ENCODE results near the gene TRIM7.
"Not testable (repeated sequence)": the region's sequence is repeated elsewhere in the genome, so short reads cannot be mapped to it uniquely, and the experiment has no call there.

Gene TRIM7

DNA sequence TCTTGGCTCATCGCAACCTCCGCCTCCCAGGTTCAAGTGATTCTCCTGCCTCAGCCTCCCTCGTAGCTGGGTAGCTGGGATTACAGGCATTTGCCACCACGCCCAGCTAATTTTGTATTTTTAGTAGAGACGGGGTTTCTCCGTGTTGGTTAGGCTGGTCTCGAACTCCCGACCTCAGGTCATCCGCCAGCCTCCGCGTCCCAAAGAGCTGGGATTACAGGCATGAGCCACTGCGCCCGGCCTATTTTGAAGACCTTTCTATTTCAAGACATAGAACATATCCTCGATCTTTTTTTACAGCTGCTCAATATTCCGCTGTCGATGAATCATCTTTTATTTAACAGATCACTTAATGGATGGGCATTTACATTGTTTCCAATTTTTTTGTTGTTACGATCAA, 5.7 kb upstream of the TRIM7 start:
- not testable (repeated sequence) for DNase-seq

DNA sequence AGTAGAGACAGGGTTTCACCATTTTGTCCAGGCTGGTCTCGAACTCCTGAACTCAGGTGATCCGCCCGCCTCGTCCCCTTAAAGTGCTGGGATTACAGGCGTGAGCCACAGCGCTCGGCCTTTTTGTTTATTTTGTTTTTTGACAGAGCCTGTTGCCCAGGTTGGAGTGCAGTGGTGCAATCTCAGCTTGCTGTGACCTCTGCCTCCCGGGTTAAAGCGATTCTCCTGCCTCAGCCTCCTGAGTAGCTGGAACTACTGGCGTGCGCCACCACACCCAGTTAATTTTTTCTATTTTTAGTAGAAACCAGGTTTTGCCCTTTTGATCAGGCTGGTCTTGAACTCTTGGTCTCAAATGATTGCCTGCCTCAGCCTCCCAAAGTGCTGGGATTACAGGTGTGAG, 5.2 kb upstream of the TRIM7 start:
- DNase-seq = not testable (repeated sequence)

DNA sequence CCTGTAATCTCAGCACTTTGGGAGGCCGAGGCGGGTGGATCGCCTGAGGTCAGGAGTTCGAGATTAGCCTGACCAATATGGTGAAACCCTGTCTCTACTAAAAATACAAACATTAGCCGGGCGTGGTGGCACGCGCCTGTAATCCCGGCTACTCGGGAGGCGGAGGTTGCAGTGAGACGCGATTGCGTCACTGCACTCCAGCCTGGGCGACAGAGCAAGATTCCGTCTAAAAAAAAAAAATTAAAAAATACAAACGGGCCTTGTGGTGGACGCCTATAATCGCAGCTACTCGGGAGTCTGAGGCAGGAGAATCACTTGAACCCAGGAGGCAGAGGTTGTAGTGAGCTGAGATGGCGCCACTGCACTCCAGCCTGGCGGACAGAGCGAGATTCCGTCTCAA, 4.0 kb upstream of the TRIM7 start:
- DNase-seq = not testable (repeated sequence)

DNA sequence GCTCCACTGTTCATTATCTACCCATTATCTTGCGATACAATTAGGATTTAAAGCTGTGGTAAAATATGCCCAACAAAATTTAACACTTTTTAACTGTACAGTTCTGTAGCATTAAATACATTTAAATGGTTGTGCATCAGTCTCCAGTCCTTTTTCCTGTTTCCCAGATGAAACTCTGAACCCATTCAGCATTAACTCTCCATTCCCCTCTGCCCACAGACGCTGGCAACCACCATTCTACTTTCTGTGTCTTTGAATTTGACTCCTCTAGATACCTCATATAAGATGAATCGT, 2.9 kb upstream of the TRIM7 start:
- DNase-seq = no peak

DNA sequence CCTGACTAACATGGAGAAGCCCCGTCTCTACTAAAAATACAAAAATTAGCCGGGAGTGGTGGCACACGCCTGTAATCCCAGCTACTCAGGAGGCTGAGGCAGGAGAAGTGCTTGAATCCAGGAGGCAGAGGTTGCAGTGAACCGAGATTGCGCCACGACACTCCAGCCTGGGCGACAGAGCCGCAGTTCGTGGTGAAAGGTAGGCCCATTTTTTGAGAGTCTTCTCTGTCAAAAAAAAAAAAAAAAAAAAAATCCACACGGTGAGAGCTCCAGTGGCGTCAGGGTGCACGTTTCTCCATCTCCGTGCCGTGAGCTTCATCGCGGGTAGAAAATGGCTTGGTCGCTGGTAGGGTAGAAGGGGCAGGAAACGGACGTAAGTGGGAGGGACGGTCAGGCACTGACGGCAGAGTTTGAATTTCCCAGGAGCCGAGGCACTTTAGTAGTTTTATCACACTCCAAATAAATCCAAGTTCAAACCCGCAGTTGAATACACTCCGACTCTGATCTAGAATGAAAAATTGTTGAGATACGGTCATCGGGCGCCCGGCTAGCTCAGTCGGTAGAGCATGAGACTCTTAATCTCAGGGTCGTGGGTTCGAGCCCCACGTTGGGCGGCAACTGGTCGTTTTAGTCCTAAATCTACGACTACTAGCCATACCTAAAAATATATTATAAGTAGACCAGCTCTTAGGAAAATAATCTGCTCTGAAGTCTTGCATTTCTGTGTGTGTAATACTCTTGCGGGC, 2.4 kb upstream of the TRIM7 start:
- no peak for DNase-seq

DNA sequence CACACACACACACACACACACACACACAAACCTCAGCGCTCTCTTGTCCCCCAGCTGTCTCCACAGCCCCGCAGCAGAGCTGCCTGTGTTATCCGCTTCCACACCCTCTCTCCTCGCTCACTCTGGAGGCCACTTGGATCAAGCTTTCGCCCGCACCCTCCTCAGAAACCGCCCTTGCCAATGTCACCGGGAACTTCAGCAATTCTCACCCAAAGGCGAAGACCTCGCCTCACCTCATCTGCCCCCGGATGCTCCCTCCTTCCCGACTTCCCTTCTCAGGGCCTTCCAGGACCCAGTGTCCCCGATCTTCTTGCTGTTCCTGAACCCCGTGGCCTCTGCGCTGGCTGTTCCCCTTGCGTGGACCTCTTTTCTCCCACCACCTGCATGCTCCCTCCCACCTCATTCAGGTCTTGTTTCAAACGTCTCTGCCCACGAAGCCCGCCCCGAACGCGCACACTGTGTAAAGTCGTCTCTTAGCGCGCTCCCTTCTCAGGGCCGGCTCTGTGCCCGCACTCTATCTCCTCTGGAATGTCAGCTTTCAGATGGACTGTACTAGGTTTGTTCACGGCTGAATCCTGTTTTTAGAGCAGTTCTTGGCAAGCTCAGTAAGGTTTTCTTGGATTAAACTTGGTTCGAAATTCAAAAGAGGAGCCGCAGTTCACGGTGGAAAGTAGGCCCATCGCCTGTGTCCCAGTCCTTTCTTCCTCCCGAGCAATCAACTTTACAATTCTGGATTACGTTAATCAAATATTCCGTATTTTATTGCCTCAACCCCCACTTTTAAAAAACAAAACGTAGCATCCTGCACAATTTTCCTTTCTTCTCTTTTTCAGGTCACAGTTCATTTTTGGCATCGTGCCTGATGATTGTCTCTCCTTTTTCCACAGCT, 1.0 kb upstream of the TRIM7 start:
- DNase-seq = no peak

DNA sequence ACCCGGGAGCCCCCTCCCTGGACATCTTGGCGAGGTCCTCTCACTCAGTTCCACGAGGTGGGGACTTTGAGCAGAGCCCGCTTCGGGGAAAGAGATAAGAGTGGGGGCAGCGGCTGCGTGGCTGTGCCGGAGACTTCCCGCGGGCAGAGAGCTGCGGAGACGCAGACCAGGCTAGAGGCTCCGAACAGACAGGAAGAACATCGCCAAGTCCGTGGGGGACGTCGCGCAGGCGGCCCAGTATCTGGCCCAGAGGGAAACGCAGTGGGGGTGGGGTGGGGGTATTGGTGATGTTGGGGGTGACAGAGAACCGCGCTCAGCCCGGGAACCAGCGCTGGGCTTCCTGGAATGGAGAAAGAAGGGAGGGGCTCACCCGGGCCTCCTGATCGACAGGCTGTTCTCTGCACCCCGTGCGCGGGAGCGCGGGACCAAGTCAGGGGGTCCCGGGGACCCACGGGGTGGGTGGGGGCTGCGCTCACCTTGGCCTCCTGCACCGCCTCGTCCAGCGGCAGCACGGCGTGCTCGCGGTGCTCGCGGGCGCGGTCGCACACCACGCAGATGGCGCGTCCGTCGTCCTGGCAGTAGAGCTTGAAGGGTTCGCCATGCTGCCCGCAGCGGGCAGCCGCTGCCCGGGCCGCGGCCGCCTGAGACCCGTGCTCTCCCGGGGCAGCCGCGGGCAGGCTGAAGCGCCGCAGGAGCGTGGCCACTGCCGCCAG, 727 bp downstream of the TRIM7 start:
- no peak for DNase-seq

DNA sequence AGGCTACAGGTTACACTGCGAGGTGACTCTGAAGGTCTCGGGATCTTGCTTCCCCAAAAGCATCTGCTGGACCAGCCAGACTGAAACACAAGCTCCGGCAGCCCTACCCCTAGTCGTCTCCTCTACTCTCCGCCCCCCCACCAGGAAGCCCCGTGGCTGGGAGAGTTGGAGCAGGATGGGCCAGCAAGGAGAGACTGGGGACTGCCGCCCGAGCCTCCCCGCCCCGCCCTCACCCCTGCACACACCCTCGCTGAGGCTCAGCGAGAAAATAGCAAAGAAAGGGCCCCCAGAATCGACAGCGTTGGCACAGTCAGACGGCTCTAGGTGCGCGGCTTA, 1.3 kb downstream of the TRIM7 start:
- no peak for DNase-seq

DNA sequence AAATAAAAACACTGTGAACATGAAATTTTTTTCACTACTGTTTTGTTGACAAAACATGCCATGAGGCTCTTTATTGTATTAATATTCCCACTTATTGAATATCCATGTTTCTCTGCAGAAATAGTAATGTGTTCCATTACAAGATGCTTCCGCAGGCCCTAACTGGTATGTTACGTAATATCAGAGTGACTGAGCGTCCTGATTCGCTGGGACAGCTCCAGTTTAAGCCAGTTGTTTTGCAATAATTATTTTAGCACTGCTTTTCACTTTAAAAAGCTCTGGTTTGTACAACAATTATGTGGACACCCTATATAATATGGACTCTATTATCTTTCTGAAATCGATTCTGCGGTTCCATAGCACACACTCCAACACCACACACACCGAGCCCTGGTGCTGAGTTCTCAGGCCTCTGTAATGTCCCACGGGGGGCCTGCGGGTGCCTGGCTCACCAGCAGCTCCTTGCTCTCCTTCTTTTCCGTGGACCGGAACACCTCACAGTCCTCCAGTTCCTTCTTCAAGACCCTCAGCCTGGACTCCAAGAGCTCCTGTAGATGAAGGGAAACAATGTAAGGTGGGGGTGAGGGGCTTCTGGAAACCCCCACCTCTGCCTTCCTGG, 1.8 kb downstream of the TRIM7 start:
- DNase-seq = no peak

DNA sequence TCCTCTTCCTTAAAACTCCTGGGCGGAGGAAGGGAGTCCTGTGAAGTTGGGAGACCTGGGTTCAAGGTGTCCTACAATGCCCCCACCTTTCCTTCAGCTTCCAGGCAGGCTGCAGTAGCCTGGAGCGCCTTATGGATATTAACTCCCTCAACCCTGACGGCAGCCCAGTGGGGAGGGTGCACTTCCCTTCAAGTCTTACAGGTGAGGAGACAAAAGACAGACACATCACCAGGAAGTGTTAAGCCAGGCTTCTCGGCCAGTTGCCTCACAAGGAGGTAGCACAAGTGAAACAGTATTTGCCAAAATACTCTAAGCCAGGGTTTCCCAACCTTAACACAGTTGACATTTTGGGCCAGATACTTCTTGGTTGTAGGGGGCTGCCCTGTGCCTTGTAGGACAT, 4.2 kb downstream of the TRIM7 start:
- no peak for DNase-seq

DNA sequence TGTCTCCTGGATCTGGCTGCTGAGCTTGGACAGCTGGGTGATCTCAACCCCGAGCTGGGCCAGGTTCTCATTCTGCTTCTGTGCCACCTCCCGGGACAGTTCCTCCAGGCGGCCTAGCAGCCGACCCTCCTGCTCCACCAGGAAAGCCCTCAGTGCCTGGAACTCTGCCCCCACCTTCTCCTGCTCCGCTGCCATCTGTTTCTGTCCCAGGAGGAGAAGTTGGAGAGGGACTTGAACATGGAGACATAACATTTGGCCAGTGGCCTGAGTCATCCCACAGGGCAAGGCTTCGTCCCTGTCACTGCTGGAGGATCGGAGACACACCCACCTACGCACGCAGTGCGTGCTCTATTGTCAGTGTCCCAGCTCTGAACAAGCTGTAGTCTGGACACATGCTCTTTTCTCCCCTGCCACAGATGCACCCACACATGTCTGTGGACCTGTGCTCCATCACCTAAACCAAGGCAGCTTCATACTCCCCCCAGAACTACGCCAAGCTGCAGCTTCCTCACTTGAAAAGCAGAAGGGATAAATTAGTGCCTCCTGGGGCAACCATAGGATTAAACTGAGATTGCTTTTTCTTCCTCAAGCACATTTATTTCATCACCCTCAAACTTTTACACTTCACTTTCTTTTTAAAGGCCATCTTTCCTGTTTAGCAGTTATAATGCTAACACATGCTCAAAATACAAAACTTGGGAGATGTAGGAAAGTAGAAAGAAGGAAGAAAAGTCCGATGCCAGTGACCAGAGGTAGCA, 4.9 kb downstream of the TRIM7 start:
- no peak for DNase-seq

DNA sequence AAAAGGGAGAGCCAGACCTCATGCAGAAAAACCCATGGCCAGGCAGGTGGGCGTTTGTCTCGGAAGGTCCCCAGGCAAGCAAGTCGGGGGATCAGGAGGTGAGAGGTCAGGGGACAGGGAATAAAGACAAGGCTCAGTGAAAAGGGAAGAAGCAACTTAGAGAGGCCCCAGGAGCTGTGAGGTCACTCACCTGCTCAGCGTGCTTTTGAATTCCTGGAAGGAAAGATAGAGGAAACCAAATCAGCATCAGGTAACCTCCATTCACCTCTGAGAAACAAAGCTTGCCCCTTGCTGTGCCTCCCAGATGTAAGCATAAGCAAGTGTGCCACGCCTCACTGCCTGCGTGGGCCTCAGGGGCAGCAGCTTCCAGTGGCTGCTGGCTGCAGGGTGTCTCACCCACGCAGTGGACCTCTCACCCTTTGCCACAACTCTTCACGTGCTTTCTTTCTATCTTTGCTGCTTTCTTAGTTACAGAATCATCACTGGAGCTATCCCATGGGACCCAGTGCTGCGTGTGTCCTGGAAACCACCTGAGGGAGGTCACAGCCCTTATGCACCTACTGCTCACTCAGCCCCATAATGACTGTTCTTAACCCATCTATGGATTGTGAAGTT, 6.0 kb downstream of the TRIM7 start:
- no peak for DNase-seq

DNA sequence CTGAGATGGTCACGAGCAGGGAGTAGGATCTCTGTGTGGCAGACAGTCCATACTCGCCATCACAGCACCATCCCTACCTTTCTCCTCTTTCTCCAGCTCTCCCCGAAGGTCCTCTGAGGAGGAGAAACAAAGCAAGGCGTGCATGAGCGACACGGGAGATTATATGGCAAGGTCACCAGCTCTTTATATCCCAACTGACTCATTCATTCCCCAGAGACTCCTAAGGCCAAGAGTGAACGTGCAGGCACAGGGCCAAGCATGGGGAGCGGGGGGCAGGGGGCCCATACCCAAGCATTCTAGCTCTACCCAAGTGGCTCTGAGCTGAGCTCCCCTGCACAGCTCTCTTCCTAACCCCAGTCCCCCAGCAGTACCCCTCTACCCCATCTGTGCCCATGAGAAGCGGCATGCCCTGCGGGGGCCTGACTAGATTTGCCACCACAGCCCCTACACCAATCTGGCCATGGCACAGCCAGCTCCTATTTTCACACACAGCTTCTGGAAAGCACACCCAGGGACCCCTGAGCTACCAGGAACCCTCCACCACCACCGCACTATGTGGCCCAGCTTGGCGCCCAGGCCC, 6.8 kb downstream of the TRIM7 start:
- no peak for DNase-seq

DNA sequence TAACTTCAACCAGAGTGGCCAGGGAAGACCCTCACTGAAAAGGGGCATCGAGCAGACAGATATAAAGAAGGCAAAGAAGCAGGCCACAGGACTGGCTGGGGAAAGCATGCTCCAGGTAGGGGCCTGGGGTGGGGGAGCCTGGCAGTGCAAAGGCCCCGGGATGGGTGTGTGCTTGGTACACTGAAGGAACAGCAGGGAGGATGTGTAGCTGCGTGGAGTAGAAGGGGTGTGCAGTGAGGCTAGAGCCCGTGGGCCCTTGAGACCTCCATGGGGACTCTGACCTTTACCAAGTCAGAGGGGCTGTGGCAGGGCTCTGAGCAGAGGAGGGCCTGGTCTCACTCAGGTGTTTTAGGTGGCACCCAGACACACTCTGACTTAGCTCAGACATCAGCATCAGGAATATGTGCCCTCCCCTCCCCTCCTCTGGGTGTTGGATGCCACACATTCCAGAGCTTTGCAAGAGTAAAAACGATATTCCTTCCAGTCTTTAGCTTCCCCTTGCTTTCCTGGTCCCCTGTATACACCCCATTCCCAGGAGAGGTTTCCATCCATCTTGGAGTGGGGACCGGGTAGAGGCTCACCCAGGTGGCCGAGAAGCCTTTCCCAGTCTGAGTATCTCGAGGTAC, 7.6 kb downstream of the TRIM7 start:
- no peak for DNase-seq

DNA sequence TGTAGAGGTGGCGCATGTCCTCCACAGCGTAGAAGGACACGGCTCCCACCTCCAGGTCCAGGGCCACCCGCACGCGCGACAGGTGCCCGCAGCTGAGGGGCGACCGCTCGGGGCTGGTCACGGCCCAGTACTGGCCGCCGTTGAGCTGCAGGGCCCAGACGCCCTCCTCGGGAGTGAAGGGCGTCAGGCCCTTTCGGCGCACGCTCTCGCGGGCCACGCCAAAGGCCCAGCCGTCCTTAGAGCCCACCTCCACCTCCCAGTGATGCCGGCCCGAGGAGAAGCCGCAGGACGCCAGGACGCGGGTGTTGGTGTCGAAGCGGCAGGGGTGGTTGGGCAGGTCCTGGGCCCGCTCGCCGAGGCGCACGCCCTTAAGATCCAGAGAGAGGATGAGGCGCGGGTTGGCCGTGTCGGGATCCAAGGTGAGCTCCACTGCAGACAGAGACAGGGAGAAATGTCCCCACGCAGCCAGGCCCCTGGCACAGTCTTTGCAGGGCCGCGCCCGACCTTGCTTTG, 9.7 kb downstream of the TRIM7 start:
- DNase-seq = no peak

DNA sequence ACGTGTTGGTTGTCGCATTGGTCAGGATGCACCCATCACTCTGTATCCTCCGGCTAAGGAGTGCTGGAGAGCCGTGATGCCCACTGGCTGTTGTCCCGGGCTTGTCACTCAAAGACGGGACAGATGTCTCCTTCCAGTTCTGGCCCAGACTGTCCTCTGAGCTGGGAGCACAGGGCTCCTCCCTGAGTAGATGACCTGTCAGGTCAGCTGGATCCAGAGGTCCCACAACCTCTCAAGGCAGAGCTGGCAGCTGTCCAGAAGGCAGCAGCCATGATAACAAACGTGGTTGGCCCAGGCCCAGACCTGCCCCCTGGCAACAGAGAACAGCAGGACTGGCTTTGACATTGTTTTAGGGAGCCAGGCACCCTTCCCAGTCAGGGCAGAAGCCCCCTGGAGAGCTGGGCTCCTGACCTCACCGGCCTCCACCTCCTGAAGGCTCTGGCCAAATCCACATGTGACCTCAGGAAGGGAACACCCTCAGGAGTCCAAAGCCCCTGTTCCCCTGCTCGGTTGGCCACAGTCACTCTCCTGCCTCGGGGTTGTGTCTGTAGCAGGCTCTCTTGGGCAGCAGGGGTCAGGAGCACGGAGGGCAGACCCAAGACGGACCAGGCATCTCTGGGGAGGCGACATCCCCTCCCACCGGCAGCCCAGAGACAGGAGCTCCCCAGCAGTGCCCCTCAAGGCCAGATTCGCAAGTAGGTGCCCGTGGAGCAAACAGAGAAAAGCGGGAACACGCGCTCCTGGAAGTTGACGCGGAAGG, 10.3 kb downstream of the TRIM7 start:
- DNase-seq = no peak

DNA sequence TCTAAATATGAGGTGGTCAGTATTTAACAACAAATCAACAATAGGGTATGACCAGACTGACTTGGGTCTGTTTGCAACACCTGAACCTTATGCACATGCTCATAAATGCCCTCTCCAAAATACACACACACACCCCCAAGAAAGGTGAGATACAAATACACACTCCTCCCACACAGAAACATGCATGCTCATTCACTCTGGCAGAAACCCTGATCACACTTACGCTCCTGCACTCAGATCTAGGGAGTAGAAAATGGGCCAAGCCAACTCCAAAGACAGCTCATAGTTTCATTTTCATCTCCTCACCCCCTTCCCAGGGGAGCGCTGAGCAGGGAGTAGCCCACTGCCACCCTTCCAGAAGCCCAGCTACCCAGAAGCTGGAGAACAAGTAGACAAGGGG, 11.3 kb downstream of the TRIM7 start:
- no peak for DNase-seq

DNA sequence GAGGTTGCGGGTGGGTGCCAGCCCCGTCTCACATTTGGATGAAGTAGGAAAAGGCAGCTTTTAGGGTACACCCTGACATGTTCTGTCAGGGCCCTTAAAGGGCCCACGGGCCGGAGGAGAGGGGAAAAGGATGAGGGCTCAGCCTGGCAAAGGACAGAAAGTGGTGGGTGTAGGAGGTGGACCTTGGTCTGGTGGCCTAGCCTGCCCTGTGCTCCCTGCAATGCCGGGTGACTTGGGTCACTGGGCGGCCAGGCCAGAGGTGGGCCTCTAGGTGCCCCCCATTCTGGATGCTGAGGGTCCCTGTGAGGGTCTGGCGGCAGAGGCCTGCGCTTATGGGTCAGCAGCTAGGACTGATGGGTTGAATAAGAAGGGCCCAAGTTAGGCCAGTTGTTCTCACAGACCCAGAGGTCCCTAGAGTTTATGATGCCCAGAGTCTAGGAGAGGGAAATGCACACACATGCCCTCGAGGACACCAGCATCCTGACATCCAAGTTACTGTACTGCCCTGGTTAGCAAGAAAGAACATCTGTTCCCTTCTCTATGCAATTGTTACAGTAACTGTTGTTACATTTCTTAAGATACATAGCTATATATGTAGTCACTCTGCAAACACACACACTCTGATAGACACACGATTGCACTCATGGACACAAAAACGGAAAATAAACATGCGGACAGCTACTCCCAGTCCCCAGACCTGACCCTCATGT, 12.5 kb downstream of the TRIM7 start:
- DNase-seq = no peak

DNA sequence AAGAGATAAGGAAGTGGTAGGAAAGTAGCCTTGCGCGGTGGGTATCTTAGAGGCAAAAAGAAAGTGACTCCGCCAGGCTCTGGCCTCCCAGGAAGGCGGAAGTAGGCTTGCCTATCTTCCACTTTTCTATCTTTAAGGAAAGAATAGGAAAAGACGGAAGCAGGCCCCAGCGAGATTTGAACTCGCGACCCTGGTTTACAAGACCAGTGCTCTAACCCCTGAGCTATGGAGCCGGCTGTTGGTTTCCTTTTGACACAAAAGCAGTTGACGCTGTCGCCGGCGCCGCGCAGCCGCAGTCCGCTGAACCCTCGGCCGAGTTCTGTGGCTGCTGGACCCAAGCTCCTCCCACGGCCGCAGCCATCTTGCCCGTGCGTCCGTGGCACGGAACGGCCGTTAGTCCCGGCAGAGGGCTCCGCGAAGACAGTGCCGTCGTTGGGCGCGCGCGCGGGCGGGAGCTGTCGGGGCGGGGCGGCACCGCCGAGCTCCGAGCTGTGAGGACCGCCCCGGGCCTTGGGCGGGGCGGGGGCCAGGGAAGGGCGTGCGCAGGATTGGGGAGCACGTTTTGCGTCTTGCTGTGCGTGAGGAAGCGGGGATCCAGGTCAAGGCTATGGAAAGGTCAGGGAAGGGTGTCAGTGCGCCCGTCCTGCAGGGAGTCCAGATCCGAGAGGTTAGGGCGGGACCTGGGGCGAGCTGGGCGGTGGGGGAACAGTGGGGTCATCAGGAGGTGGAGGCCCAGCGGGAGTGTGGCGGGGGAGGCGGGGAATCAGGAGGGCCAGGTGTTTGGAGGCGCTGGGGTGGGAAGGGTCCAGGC, 13.3 kb downstream of the TRIM7 start:
- DNase-seq = no peak
